Measurements from ENCODE around the gene RPL18. TPM values are rescaled to one million over a fixed set of nuclear protein-coding genes. Genes with fewer than 3 reads are reported as not detected.

RPL18 gene
- total RNA-seq, 1 experiment from 2014 or later: 1,618 TPM

DNA sequence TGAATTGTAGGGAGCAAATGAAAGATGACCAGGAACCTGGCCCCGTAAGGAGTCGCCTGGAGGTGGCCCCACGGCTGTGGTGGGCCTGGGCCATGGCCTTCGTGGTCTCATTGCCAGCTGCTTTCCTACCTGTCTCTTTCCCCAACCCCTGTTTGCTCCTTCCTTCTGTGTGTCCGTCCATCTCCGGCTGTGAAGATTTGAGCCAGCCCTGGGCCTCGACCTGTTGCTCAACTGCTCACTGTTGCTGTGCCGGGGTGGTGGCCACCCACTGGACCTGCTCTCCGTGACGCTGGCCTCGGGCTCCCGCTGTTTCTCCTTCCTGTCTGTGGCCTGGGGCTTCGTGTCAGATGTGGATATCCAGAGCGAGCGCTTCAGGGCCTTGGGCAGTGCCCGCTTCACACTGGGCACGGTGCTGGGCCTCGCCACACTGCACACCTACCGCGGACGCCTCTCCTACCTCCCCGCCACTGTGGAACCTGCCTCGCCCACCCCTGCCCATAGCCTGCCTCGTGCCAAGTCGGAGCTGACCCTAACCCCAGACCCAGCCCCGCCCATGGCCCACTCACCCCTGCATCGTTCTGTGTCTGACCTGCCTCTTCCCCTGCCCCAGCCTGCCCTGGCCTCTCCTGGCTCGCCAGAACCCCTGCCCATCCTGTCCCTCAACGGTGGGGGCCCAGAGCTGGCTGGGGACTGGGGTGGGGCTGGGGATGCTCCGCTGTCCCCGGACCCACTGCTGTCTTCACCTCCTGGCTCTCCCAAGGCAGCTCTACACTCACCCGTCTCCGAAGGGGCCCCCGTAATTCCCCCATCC is 9.7 kb upstream of the RPL18 start:
- no peak for DNase-seq
- Histone ChIP-seq H3F3A (ENCODE audit: insufficient read depth, low read depth) (peaks cover 72% of the 10 kb centered on the region), H3K79me2 (ENCODE audit: low read depth) (no peaks in the 10 kb centered on the region; the same call in 1 of the 2 replicates), H3K4me3 (no peak overlapping the region), H3K27ac (peak overlapping the region; percentile 81; the same call in 1 of the 2 replicates), H2AFZ (no peak overlapping the region), H3K4me2 (0 out of 2 replicates have a peak overlapping the region, but pooled peaks have one; percentile 11), H3K9me2 (ENCODE audit: insufficient read depth) (no peaks in the 10 kb centered on the region), H3K27me3 (ENCODE audit: insufficient read depth, low read depth) (no peaks in the 10 kb centered on the region), H3K9me3 (ENCODE audit: insufficient read depth, low read depth) (no peaks in the 10 kb centered on the region), H4K20me1 (ENCODE audit: insufficient read depth) (no peaks in the 10 kb centered on the region), H3K36me3 (ENCODE audit: low read depth) (no peaks in the 10 kb centered on the region; the same call in 1 of the 2 replicates), H3K4me1 (replicated peaks; ENCODE audit: insufficient read depth) (peaks cover 31% of the 10 kb centered on the region)
- BruUV-seq (replicated peaks): no TSS peak
- POLR2A ChIA-PET (ENCODE audit: unreplicated experiment): interaction anchor here (0.6 kb wide), 1 partner anchor 278 kb away, joined by 5 read pairs; no protein-coding TSS in a partner anchor
- no peak for TF ChIP-seq CTCF (conservative IDR thresholded peaks at IDR 0.05)
- no peak for TF ChIP-seq EZH2 (IDR thresholded peaks at IDR 0.05; ENCODE audit: low read depth)
- intact Hi-C loops (cut with micrococcal nuclease; ENCODE audit: unreplicated experiment): no loop called here
- CTCF ChIA-PET: no interaction called here

DNA sequence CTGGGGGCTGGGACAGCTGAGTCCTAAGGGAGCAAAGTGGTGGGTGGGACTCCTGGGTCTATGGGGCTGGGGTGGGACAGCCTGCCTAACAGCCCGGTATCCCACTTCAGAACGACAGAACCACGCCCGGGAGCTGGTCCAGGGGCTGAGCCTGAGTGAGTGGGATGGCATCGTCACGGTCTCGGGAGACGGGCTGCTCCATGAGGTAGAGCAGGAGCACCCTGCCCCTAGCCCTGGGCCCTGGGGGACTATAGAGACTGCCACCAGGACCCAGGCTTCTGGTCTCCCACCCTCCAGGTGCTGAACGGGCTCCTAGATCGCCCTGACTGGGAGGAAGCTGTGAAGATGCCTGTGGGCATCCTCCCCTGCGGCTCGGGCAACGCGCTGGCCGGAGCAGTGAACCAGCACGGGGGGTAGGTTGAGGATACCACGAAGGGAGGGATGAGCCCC is 8.9 kb upstream of the RPL18 start:
- TF ChIP-seq CTCF (conservative IDR thresholded peaks at IDR 0.05) (no peak), EZH2 (IDR thresholded peaks at IDR 0.05; ENCODE audit: low read depth) (no peak)
- H3K79me2 ChIP-seq (ENCODE audit: low read depth): no peaks in the 10 kb centered on the region; the same call in 1 of the 2 replicates
- no peaks in the 10 kb centered on the region for H3K9me2 ChIP-seq (ENCODE audit: insufficient read depth)
- H3K27ac ChIP-seq: peak overlapping the region; percentile 81
- intact Hi-C loops (cut with micrococcal nuclease; ENCODE audit: unreplicated experiment): loop anchor here (1.0 kb wide), 1 partner anchor 9 kb away; the partner anchor contains the start of genes RPL18 and SPHK2
- no peak for DNase-seq
- H3K4me1 ChIP-seq (replicated peaks; ENCODE audit: insufficient read depth): peaks cover 25% of the 10 kb centered on the region
- H3K36me3 ChIP-seq (ENCODE audit: low read depth): no peaks in the 10 kb centered on the region; the same call in 1 of the 2 replicates
- no peaks in the 10 kb centered on the region for H3K9me3 ChIP-seq (ENCODE audit: insufficient read depth, low read depth)
- no peak overlapping the region for H3K4me3 ChIP-seq
- no peaks in the 10 kb centered on the region for H3K27me3 ChIP-seq (ENCODE audit: insufficient read depth, low read depth)
- H3F3A ChIP-seq (ENCODE audit: insufficient read depth, low read depth): peaks cover 70% of the 10 kb centered on the region
- no peak overlapping the region for H2AFZ ChIP-seq
- no peaks in the 10 kb centered on the region for H4K20me1 ChIP-seq (ENCODE audit: insufficient read depth)
- BruUV-seq (replicated peaks): no TSS peak
- POLR2A ChIA-PET (ENCODE audit: unreplicated experiment): interaction anchor here (0.6 to 0.7 kb wide), 2 partner anchors 142 to 143 kb away, joined by 4 to 5 read pairs; no protein-coding TSS in a partner anchor
- CTCF ChIA-PET: no interaction called here
- H3K4me2 ChIP-seq: peak overlapping the region; percentile 11

DNA sequence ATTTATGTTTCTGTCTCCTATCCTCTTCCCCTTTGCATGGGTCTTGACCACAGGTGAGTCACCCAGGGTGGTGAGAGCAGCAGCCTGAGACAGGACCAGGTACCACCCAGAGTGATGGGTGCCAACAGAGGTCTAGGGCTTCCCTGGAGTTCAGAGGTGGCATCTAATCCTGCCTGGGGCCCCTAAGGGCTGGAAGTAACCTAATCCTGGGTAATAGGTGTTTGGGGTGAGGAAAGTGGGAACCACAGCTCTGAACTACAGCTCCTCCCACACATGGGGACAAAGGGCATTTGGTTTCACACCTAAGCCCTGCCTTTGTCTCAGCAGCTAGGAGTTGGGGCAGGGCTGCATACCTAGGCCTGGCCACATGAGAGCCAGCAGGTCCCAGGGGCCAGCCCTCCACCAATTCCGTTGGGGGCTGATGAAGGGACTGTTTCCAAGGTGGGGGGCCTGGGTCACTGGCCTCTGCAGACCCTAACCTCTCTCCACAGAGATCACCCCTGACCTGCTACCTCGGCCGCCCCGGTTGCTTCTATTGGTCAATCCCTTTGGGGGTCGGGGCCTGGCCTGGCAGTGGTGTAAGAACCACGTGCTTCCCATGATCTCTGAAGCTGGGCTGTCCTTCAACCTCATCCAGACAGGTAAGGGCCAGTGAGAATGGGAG is 8.4 kb upstream of the RPL18 start:
- TF ChIP-seq EZH2 (IDR thresholded peaks at IDR 0.05; ENCODE audit: low read depth) (no peak), CTCF (conservative IDR thresholded peaks at IDR 0.05) (no peak)
- H3K27ac ChIP-seq: peak overlapping the region; percentile 81
- no peaks in the 10 kb centered on the region for H4K20me1 ChIP-seq (ENCODE audit: insufficient read depth)
- ChIA-PET CTCF (interaction anchor here (0.6 kb wide), 2 partner anchors 12 to 139 kb away, joined by 4 to 11 read pairs; no protein-coding TSS in a partner anchor), POLR2A (ENCODE audit: unreplicated experiment) (interaction anchor here (0.6 to 0.7 kb wide), 3 partner anchors 143 to 162 kb away, joined by 4 to 12 read pairs (median 5); no protein-coding TSS in a partner anchor)
- peaks cover 65% of the 10 kb centered on the region for H3F3A ChIP-seq (ENCODE audit: insufficient read depth, low read depth)
- peak overlapping the region; percentile 11 for H3K4me2 ChIP-seq
- H3K79me2 ChIP-seq (ENCODE audit: low read depth): no peaks in the 10 kb centered on the region; the same call in 1 of the 2 replicates
- no peaks in the 10 kb centered on the region for H3K9me2 ChIP-seq (ENCODE audit: insufficient read depth)
- no peak overlapping the region for H2AFZ ChIP-seq
- peaks cover 25% of the 10 kb centered on the region for H3K4me1 ChIP-seq (replicated peaks; ENCODE audit: insufficient read depth)
- H3K9me3 ChIP-seq (ENCODE audit: insufficient read depth, low read depth): no peaks in the 10 kb centered on the region
- BruUV-seq (replicated peaks): no TSS peak
- no peaks in the 10 kb centered on the region; the same call in 1 of the 2 replicates for H3K36me3 ChIP-seq (ENCODE audit: low read depth)
- intact Hi-C loops (cut with micrococcal nuclease; ENCODE audit: unreplicated experiment): loop anchor here (1.0 kb wide), 1 partner anchor 8 kb away; the partner anchor contains the start of genes RPL18 and SPHK2
- no peak overlapping the region for H3K4me3 ChIP-seq
- H3K27me3 ChIP-seq (ENCODE audit: insufficient read depth, low read depth): no peaks in the 10 kb centered on the region
- peak; percentile 83 to 92 for DNase-seq

All from PC-9 (cell line).